SK-N-DZ (cell line): Measurements from ENCODE around the gene NUP214.
A peak's percentile ranks its signal among the peaks of the same experiment; 100 is the strongest.

ENCODE experiments used
- DNase-seq: peaks from one replicate; pipeline ENCODE4 v3.0.0-alpha.2; 2015; ENCODE audit warnings: low spot score
- small RNA-seq, 2 experiments: library from RNA; depleted of rRNA; stranded (forward); fragments of <200 nt; gene quantifications; one replicate each; pipeline ENCODE3, GENCODE V24; 2014

The NUP214 gene

GRCh38 chr9:131276094-131276888 is 150.9 kb downstream of the NUP214 start, which contains the start of gene FAM78A:
Gene FAM78A (minus strand): TSS chr9:131276510. CDS start chr9:131276179, 331 bp downstream.
- no peak for DNase-seq

DNA sequence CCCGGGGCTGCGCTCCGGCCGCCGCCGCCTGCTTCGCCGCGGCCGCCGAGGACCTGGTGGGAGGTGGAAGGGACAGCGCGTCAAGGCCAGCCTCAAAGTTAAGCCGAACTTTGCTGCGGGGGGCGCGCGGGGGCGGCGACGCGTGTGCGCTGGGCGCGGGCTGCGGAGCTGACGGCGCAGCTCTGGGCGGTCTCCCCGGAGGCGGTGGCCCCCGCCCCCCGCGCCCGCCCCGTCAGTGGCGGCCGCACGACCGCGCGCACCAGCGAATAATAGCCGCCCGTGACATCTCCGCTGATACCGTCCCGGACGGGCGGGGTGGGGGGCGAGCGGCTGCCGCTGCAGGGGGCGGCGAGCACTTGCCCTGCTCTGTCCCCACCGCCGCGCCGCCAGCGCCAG is 151.5 kb downstream of the NUP214 start:
- DNase-seq: no peak

GRCh38 chr9:131277287-131277909 is 152.0 kb downstream of the NUP214 start:
- DNase-seq: no peak

DNA sequence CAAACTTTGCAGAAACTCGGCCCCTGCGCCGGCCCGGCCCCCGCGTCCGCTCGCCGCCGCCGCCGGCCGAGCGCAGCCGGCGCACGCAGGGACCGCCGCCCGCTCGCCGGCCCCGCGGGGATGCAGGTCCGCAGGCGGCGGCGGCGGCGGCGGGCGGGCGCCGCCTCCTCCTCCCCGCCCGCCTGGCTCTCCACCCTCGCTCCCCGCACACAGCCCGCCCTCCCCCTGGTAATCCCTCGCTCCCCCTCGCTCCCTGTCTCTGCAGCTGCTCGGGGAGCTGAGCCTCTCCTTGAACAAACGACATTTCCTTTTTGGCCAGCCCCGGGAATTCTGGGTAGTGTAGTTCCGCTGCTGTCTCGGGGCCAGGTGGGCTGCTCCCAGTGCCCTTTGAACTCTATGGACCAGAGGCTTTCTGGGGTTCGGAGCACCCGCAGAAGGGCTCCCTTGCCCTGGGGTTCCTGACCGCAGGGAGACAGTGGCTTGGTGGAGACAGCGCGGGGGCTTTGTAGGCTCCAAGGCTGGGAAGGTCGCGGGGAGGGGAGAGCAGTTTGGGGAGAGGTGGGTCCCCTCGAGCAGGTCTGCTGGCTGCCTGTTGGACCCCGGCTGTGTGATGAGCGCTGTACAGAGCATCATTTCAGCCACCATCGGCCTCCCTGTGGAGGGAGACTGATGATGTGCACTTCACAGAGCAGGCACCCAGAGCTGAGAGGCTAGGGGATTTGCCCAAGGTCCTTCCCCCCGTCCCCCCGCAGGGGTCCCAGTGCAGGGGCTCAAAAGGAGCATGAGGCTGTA is 152.7 kb downstream of the NUP214 start:
- peak; percentile 86 for DNase-seq

DNA sequence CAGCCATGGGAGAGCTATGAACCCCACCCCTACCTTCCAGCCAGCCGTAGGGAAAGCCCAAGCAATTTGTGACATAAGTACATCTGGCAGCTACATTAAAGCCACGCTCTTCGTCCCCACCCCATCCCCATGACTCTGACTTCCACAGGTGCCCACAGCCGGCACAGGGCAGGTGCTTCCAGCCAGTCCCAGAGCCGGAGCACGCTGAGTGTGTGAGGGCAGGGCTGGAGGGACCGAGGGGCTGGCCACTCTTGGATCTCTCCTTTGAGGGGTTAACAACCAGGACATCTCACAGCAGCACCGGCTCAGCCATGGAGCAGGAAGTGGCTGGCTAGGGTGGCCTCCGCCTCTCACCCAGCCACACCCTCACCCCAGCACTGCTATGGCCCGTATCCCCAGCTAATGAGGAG is 153.3 kb downstream of the NUP214 start:
- no peak for DNase-seq

- DNase-seq: no peak
Observed at GRCh38 chr9:131279196-131279862, 153.9 kb downstream of the NUP214 start.

GRCh38 chr9:131279863-131280570 is 154.6 kb downstream of the NUP214 start:
- no peak for DNase-seq

DNA sequence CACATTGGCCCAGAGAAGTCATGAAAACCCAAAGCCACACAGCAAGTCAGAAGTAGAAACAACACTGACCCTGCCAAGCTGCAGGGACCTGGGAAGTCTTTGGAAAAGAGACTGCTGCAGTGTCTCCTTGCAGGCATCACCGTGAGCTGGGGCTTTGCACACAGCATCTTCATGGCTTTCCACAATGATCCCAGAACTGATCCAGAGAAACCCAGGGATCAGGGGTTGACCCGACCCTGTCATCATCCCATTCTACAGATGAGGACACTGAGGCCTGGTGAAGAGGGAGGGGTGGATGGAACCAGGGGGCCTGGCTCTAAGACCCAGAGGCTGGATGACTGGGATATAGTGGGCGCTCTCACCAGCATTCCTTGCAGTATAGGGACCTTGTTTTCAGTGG is 155.3 kb downstream of the NUP214 start:
- DNase-seq: no peak

DNA sequence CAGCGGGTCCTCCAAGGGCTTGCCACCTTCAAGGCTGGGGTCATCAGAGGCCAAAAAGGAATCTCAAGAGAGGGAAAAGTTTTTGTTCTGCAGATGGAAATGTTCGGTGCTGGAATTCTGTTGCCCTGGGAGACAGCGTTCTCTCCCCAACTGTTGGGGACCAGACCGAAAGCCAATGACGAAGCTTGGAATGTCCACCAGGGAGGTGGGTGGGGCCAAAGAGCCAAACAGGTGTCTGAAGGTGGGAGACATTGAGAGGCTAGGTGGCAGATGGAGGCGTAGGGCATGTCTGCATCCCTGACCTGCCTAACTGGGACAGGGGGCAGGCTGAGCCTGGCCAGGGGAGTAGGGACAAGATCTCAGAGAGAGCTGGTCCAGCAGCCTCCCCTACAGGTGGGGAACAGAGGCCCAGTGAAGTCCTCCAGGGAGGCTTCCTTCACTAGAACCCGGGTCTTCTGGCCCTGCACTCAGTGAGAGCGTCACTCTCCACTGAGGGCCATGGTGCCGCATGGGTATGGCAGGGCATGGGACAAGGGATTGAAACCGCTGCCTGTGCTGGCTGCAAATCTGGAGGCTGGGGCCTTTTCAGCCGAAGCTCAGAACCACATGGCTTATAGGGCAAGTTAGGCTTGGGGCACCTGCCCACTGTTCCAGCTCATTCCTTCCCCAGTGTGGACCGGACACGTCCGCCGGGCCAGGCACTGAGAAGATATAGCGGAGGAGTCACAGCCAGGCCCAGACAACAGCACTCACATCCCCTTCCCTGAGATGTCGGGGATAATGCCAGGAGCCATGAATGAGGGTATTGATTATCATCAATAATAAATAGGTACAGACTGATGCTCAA is 156.0 kb downstream of the NUP214 start:
- no peak for DNase-seq

DNA sequence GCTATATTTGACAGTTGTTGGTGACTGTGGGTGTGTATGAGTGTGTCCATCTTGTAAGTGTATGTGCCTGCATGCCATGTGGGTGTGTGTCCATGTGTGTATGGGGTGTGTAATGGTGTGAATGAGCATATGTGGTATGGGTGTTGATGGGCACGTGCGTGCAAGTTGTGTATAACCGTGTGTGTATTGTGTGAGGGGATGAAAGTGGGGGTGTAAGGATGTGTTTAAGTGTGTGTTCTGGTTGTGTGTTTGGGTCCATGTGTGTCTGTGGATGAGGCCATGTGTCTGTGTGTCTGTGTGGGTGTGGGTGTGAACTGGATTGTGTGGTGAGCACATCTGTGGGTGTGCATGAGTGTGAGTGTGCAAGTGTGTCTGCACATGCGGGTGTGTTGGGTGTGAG is 156.8 kb downstream of the NUP214 start:
- no peak for DNase-seq

DNA sequence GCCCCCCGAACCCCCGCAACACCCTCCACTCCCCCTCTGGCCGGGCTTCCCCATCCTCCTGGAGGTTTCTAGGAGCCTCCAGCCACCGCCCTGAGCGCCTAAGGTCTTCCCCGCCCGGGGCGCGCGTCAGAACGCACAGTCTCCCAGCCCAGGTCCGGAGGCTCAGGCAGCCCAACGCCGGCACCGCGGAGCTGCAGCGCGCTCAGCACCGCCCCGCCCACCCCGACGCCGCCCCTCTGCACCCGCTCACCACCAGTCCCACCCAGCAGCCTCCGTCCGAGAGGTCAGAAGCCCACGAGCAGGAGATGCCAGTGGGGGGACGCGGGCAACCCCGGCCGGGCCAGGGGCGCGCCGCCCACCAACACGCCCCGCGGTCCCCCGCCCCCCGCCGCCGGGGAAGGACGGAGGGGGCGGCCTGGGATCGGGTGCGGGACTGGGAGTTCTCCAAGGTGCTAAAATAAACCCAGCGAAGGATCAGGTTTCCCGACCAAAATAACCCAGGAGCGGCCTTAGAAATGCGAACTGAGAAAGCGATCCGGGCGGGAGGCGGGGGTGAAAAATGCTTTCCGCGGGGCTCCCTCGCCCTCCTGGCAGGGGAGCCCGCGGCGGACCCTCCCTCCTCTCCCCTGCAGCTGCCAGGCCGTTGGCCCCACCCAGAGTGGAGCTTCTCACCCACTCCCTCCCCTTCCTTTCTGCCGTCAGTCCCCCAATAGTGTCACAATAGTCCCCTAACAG is 157.5 kb downstream of the NUP214 start:
- DNase-seq: no peak

Small RNA genes within 50 kb of the gene (small RNA-seq; reads per million reads assigned to genes)
- gene RNU6-881P: 0 reads per million in 2 experiments
